VCaP (cell line): ENCODE results near the gene GABRA5.
A peak's percentile ranks its signal among the peaks of the same experiment; 100 is the strongest.
"Not testable (repeated sequence)": the region's sequence is repeated elsewhere in the genome, so short reads cannot be mapped to it uniquely, and the experiment has no call there.

ENCODE experiments used
- H3K27ac ChIP-seq: fragments of 450-650 bp; 2 replicates; pipeline ENCODE4 v1.5.1; 2017
- TF ChIP-seq, protein P1 (sequence below): fragments of 450-650 bp; conservative IDR thresholded peaks from 2 replicates; pipeline ENCODE4 v1.5.1; 2017; ENCODE audit warnings: mild to moderate bottlenecking, moderate library complexity

The GABRA5 gene

DNA sequence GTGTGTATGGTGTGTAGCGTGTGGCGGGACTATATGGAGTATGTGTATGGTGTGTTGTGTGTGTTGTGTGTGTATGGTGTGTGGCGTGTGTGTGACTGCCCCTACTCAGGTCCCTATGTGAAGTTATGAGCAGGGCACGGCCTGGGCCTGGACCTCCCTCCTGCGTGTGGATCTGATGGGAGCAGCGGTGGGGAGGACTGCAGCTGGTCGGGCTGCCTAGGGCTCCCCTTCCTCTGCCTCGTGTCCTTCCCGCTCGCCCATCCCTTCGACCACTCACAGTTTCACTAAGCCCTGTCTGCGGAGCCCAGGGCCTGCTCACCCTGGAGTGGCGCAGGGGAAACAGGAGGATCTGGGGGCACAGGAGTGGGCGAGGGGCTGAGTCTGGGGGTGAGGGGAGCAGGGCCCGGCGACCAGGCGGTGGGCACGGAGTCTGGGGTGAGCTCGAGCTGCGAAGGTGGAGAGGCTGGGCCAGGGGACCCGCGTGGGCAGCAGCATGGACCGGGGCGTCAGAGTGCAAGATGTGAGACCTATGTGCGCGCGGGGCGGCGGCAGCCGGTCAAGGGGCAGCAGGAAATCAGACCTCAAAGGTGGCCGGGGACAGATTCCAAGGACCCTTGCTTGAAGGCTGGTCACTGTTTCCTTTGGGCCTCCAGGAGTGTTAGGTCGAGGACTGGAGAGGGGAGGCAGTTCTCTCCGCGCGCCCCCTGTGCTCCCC, 26.6 kb downstream of the GABRA5 start:
- TF ChIP-seq, protein P1, sequence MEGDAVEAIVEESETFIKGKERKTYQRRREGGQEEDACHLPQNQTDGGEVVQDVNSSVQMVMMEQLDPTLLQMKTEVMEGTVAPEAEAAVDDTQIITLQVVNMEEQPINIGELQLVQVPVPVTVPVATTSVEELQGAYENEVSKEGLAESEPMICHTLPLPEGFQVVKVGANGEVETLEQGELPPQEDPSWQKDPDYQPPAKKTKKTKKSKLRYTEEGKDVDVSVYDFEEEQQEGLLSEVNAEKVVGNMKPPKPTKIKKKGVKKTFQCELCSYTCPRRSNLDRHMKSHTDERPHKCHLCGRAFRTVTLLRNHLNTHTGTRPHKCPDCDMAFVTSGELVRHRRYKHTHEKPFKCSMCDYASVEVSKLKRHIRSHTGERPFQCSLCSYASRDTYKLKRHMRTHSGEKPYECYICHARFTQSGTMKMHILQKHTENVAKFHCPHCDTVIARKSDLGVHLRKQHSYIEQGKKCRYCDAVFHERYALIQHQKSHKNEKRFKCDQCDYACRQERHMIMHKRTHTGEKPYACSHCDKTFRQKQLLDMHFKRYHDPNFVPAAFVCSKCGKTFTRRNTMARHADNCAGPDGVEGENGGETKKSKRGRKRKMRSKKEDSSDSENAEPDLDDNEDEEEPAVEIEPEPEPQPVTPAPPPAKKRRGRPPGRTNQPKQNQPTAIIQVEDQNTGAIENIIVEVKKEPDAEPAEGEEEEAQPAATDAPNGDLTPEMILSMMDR = no peak

DNA sequence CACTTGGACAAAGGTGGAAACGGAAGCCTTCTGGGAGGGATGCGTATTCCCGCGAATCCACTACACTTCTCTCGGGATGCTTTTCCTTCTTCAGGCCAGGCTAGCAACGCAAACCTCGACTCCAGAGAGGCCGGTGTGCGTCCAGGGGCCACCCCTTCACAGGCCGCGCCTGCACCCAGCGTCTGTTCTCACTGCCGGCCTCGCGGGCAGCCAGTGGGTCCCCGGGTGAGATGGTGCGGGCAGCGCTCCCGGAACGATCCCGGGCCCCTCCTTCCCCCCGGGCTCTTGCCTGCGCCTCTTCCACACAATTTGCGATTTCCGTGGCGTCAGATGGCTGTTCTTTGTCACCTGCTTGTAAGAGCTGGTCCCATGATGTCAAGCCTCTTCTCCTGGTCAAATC, 27.3 kb downstream of the GABRA5 start:
- TF ChIP-seq, protein P1 = no peak
- H3K27ac ChIP-seq = no peak overlapping the region

More for the DNA sequence above, 26.6 kb downstream of the GABRA5 start:
- H3K27ac ChIP-seq = no peak overlapping the region

DNA sequence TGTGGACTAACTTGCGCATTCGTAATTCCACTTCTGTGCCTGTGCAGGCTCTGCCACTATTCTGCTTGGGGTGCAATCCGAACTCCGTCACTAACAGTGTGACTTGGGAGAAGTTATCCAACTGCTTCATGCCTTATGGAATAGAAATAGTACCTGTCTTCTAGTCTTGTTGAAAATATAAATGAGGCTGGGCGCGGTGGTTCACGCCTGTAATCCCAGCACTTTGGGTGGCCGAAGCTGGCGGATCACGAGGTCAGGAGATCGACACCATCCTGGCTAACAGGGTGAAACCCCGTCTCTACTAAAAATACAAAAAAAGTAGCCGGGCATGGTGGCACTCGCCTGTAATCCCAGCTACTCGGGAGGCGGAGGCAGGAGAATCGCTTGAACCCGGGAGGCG, 28.5 kb downstream of the GABRA5 start:
- not testable (repeated sequence) for H3K27ac ChIP-seq

- peak overlapping the region; percentile 81; the same call in 1 of the 2 replicates for H3K27ac ChIP-seq
- TF ChIP-seq, protein P1 = no peak
These were observed 32.8 kb downstream of the GABRA5 start for GRCh38 chr15:26899658-26900057.

DNA sequence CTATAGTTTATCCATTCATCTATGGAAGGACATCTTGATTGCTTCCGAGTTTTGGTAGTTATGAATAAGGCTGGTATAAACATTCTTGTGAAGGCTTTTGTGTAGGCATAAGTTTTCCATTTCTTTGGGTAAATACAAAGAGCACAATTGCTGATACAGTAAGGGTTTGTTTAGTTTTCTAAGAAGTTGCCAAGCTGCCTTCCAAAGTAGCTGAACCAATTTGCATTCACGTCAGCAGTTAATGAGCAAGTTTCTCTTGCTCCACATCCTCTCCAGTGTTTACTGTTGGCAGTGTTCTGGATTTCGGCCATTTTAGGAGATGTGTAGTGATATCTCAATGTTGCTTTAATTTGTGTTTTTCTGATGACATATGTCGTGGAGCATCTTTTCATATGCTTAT, 34.2 kb downstream of the GABRA5 start:
- peak overlapping the region; percentile 81 for H3K27ac ChIP-seq
- TF ChIP-seq, protein P1 = no peak

DNA sequence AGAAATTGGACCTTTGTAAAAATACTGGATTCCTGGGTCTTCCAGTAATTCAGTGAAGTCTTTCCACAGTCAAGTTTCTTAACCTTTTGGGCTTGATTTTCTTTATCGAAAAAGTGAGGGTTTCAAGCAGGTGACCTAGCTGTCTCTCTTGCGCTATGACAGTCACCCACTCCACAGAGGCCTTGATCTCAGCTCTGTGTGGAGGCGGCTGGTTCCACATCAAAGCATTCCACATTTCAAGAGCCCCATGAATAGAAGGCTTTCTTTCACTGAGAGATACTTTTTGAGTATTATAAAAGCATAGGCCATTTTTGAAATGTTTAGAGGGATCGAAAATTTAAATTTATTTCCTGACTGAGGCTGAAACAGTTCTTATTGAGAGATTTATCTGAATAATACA, 43.9 kb downstream of the GABRA5 start:
- H3K27ac ChIP-seq = no peak overlapping the region
- TF ChIP-seq, protein P1 = no peak

GRCh38 chr15:26921433-26921832, 54.6 kb downstream of the GABRA5 start:
- H3K27ac ChIP-seq = no peak overlapping the region
- TF ChIP-seq, protein P1 = no peak

GRCh38 chr15:26926081-26926480, 59.2 kb downstream of the GABRA5 start:
- TF ChIP-seq, protein P1 = no peak
- H3K27ac ChIP-seq = no peak overlapping the region
